HEK293T (cell line): Measurements from ENCODE around the gene HS6ST2.

Source experiments
- BHLHE40 ChIP-seq: fragments of 450-650 bp; IDR thresholded peaks from 2 replicates; pipeline ENCODE4 v1.6.1; 2016; ENCODE audit warnings: mild to moderate bottlenecking, moderate library complexity, borderline replicate concordance
- FOXA1 ChIP-seq: fragments of 450-650 bp; IDR thresholded peaks from 2 replicates; pipeline ENCODE4 v1.6.1; 2016; ENCODE audit warnings: mild to moderate bottlenecking
- FOXK2 ChIP-seq: fragments of 450-650 bp; IDR thresholded peaks from 2 replicates; pipeline ENCODE4 v1.6.1; 2016; ENCODE audit warnings: mild to moderate bottlenecking
- L3MBTL2 ChIP-seq: fragments of 450-650 bp; conservative IDR thresholded peaks from 2 replicates; pipeline ENCODE4 v1.6.1; 2016; ENCODE audit warnings: mild to moderate bottlenecking
- SP1 ChIP-seq: fragments of 450-650 bp; IDR thresholded peaks from 2 replicates; pipeline ENCODE4 v1.6.1; 2017
- SUZ12 ChIP-seq: fragments of 450-650 bp; IDR thresholded peaks from 2 replicates; pipeline ENCODE4 v1.6.1; 2016; ENCODE audit warnings: mild to moderate bottlenecking
- TARDBP ChIP-seq: fragments of 450-650 bp; IDR thresholded peaks from 2 replicates; pipeline ENCODE4 v1.6.1; 2016
- TF ChIP-seq, protein P1 (sequence below): fragments of 450-650 bp; IDR thresholded peaks from 2 replicates; pipeline ENCODE4 v1.6.1; 2016

DNA sequence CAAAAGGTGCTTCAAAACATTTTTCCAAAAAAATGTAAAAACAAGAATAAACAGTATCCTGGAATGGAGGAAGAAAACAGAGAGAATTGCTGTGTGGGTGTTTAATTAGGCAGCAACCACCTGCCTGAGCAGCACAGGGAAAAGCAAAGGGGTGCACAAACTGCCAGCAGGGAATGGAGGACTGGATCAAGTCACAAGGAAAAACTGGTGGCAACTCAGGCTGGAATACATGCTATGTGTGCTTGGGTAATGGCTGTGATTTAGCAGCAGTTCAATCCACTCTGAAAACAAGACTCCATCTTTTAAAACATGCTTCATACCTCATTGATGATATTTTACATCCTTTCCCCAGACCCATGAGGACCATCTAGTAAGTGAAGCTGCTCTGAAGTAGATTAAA lies 179.5 kb downstream of the HS6ST2 start:
- no peak for TF ChIP-seq SP1
- TF ChIP-seq FOXK2, result no peak
- TF ChIP-seq BHLHE40, result no peak
- no peak for TF ChIP-seq L3MBTL2
- TF ChIP-seq SUZ12, result no peak
- TF ChIP-seq FOXA1, result no peak
- TF ChIP-seq TARDBP, result no peak
- TF ChIP-seq, protein P1, sequence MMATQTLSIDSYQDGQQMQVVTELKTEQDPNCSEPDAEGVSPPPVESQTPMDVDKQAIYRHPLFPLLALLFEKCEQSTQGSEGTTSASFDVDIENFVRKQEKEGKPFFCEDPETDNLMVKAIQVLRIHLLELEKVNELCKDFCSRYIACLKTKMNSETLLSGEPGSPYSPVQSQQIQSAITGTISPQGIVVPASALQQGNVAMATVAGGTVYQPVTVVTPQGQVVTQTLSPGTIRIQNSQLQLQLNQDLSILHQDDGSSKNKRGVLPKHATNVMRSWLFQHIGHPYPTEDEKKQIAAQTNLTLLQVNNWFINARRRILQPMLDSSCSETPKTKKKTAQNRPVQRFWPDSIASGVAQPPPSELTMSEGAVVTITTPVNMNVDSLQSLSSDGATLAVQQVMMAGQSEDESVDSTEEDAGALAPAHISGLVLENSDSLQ, result no peak
